Panc1 (cell line): ENCODE results near the gene ITPA. TPM values are rescaled to one million over a fixed set of nuclear protein-coding genes. Genes with fewer than 3 reads are reported as not detected.

Source experiments
- ATAC-seq: fragments of 200-7000 bp; cut with Tn5 transposase; 2 replicates; pipeline ENCODE4 v1.9.1; 2020; ENCODE audit warnings: mild to moderate bottlenecking, moderate library complexity
- BruUV-seq: library from RNA; stranded (reverse); fragments of 400-500 nt; replicated peaks from 2 replicates; lab custom pipeline; 2021; lab: Mats Ljungman, UMichigan
- CTCF ChIA-PET: fragments of 300-600 bp; sonication (Branson Sonifier 250); formaldehyde crosslinking; loops from one replicate; lab custom pipeline; 2022; ENCODE audit warnings: antibody characterized with exemption; lab: Charles Lee
- POLR2A ChIA-PET: fragments of 300-600 bp; sonication (Branson Sonifier 250); formaldehyde crosslinking; loops from one replicate; lab custom pipeline; 2022; ENCODE audit warnings: antibody characterized with exemption; lab: Charles Lee
- DNase-seq: peaks from one replicate; pipeline ENCODE4 v3.0.0-alpha.2; 2010; ENCODE audit warnings: low read depth, low spot score
- H3K27ac ChIP-seq: 2 replicates; pipeline ENCODE4 v1.5.1; 2011; ENCODE audit warnings: mild to moderate bottlenecking, low read length, inconsistent platforms
- H3K27me3 ChIP-seq: fragments of 200-500 bp; sonication (Bioruptor generic); 2 replicates; pipeline ENCODE4 v1.6.0; 2014; ENCODE audit warnings: low read length, inconsistent platforms; ENCODE audit not compliant: control insufficient read depth, insufficient read depth
- H3K36me3 ChIP-seq: fragments of 200-500 bp; sonication (Bioruptor generic); 2 replicates; pipeline ENCODE4 v1.5.1; 2014; ENCODE audit warnings: inconsistent platforms, mild to moderate bottlenecking, low read length, moderate library complexity; ENCODE audit not compliant: control insufficient read depth, insufficient read depth
- H3K4me1 ChIP-seq: 2 replicates; pipeline ENCODE4 v1.5.1; 2011; ENCODE audit warnings: inconsistent platforms, mild to moderate bottlenecking, low read length, moderate library complexity; ENCODE audit not compliant: control insufficient read depth, insufficient read depth
- H3K4me3 ChIP-seq, 2 experiments: 2 replicates each; pipeline ENCODE4 v1.5.1; 2011 to 2012; ENCODE audit warnings: low read depth in 2 of 2, low read length in 2 of 2, mild to moderate bottlenecking in 2 of 2, inconsistent platforms in 1 of 2, moderate library complexity in 1 of 2
- H3K9me3 ChIP-seq: fragments of 200-500 bp; sonication (Bioruptor generic); 2 replicates; pipeline ENCODE4 v1.5.1; 2014; ENCODE audit warnings: low read depth, mild to moderate bottlenecking, inconsistent platforms, low read length, moderate library complexity; ENCODE audit not compliant: control insufficient read depth, insufficient read depth
- POLR2AphosphoS5 ChIP-seq: IDR thresholded peaks from 2 replicates; pipeline ENCODE4 v1.6.1; 2012; ENCODE audit warnings: mild to moderate bottlenecking, low read depth, low read length, moderate library complexity
- SIN3A ChIP-seq: IDR thresholded peaks from 2 replicates; pipeline ENCODE4 v1.6.1; 2012; ENCODE audit warnings: low read depth, mild to moderate bottlenecking, low read length, moderate library complexity, borderline replicate concordance; ENCODE audit not compliant: insufficient read depth
- TCF7L2 ChIP-seq: IDR thresholded peaks from 2 replicates; pipeline ENCODE4 v1.6.1; 2011; ENCODE audit warnings: mild to moderate bottlenecking, low read depth, low read length, inconsistent platforms
- in situ Hi-C: cut with HindIII; loops from 2 replicates; pipeline ENCODE4 v1.10.0; 2016; ENCODE audit warnings: low sequenced_read_pairs, low pct_unique_long_range_greater_than_20kb
- intact Hi-C: fragments of 100-400 bp; cut with micrococcal nuclease; formaldehyde crosslinking; loops from one replicate; pipeline ENCODE4 v1.10.0; 2022; ENCODE audit not compliant: unreplicated experiment
- total RNA-seq: library from RNA; stranded (reverse); gene quantifications from one replicate; pipeline ENCODE4 v1.2.1, GENCODE V29; 2021; ENCODE audit not compliant: unreplicated experiment
- TF ChIP-seq, protein P1 (sequence below), 2 experiments: IDR thresholded peaks; 2 replicates each; pipeline ENCODE4 v1.6.1; 2011 to 2012; ENCODE audit warnings: low read depth in 2 of 2, control low read depth in 1 of 2, low read length in 1 of 2, mild to moderate bottlenecking in 1 of 2, moderate library complexity in 1 of 2; ENCODE audit not compliant: insufficient read depth in 1 of 2
- TF ChIP-seq, protein P2 (sequence below): fragments of 450-650 bp; IDR thresholded peaks from 2 replicates; pipeline ENCODE4 v1.5.1; 2017; ENCODE audit warnings: mild to moderate bottlenecking

The ITPA gene
- total RNA-seq, 1 experiment from 2014 or later: 107 TPM

DNA sequence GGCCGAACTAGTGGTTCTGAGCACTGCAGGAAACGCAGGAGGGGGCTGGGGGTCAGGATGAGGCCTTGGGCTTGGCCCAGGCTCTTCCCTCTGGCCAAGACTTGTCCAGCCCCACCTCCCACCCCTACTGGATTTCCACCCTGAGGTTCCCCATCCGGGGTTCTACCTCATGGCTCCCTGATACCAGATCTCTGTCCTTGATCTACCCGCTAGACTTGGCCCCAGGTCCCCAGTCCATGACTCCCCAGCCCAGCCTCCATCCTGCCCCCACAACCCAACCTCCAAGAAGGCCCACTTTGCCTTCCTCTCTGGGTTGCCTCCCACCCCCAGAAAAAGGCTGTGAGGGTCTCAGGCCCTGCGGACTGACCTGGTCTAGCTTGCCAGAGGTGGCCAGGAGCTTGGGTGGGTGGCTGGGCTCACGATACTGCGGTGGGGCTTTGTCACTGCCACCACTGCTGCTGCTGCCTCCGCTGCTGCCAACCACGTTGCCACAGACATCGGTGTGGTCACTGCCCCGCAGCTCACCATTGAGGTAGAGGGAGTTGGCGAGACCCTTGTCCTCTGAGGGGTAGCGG lies 42.9 kb upstream of the ITPA start:
- POLR2A ChIA-PET: no interaction called here
- CTCF ChIA-PET: interaction anchor here (0.7 kb wide), 1 partner anchor 294 kb away, joined by 3 read pairs; no protein-coding TSS in a partner anchor

DNA sequence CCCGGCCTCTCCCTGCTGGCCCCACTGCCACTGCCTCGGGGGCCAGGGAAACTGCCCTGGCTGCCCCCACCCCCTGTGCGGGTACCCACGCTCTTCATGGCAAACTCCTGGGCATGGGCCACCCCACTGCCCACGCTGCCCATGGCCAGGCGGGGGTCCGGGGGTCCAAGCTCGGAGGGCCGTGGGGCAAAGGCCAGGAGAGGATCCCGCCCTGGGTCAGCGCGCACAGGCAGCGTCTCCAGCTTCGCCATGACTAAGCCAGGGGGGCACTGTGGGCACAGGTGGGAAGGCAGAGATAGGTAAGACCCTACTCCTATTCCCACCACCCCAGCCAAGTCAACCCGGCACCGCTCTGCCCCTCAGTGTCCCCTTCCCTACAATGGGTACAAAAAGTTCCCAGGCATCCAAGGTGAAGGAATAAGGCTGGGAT lies 42.4 kb upstream of the ITPA start:
- Histone ChIP-seq H3K27me3 (no peaks in the 10 kb centered on the region), H3K9me3 (no peaks in the 10 kb centered on the region), H3K36me3 (no peaks in the 10 kb centered on the region), H3K4me3 (no peak overlapping the region), H3K4me1 (0 out of 2 replicates have a peak, but pooled peaks cover 2% of the 10 kb centered on the region), H3K27ac (no peak overlapping the region)
- CTCF ChIA-PET: interaction anchor here (0.7 kb wide), 1 partner anchor 295 kb away, joined by 3 read pairs; no protein-coding TSS in a partner anchor
- no TSS peak for BruUV-seq
- DNase-seq (no peak), ATAC-seq (no peak)
- in situ Hi-C loops: no loop called here
- TF ChIP-seq, protein P1, sequence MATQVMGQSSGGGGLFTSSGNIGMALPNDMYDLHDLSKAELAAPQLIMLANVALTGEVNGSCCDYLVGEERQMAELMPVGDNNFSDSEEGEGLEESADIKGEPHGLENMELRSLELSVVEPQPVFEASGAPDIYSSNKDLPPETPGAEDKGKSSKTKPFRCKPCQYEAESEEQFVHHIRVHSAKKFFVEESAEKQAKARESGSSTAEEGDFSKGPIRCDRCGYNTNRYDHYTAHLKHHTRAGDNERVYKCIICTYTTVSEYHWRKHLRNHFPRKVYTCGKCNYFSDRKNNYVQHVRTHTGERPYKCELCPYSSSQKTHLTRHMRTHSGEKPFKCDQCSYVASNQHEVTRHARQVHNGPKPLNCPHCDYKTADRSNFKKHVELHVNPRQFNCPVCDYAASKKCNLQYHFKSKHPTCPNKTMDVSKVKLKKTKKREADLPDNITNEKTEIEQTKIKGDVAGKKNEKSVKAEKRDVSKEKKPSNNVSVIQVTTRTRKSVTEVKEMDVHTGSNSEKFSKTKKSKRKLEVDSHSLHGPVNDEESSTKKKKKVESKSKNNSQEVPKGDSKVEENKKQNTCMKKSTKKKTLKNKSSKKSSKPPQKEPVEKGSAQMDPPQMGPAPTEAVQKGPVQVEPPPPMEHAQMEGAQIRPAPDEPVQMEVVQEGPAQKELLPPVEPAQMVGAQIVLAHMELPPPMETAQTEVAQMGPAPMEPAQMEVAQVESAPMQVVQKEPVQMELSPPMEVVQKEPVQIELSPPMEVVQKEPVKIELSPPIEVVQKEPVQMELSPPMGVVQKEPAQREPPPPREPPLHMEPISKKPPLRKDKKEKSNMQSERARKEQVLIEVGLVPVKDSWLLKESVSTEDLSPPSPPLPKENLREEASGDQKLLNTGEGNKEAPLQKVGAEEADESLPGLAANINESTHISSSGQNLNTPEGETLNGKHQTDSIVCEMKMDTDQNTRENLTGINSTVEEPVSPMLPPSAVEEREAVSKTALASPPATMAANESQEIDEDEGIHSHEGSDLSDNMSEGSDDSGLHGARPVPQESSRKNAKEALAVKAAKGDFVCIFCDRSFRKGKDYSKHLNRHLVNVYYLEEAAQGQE (IDR thresholded peaks at IDR 0.05; ENCODE audit: insufficient read depth in 1 of 2, low read depth in 2 of 2, low read length in 1 of 2): no peak
- TF ChIP-seq SIN3A: no peak
- intact Hi-C loops: no loop called here
- POLR2A ChIA-PET: no interaction called here

More for the DNA sequence above, 42.9 kb upstream of the ITPA start:
- H3K9me3 ChIP-seq: no peaks in the 10 kb centered on the region
- H3K27me3 ChIP-seq: no peaks in the 10 kb centered on the region
- 0 out of 2 replicates have a peak, but pooled peaks cover 2% of the 10 kb centered on the region for H3K4me1 ChIP-seq
- TF ChIP-seq TCF7L2 (no peak), SIN3A (no peak), POLR2AphosphoS5 (no peak)
- TF ChIP-seq, protein P2, sequence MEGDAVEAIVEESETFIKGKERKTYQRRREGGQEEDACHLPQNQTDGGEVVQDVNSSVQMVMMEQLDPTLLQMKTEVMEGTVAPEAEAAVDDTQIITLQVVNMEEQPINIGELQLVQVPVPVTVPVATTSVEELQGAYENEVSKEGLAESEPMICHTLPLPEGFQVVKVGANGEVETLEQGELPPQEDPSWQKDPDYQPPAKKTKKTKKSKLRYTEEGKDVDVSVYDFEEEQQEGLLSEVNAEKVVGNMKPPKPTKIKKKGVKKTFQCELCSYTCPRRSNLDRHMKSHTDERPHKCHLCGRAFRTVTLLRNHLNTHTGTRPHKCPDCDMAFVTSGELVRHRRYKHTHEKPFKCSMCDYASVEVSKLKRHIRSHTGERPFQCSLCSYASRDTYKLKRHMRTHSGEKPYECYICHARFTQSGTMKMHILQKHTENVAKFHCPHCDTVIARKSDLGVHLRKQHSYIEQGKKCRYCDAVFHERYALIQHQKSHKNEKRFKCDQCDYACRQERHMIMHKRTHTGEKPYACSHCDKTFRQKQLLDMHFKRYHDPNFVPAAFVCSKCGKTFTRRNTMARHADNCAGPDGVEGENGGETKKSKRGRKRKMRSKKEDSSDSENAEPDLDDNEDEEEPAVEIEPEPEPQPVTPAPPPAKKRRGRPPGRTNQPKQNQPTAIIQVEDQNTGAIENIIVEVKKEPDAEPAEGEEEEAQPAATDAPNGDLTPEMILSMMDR: no peak
- TF ChIP-seq, protein P1 (IDR thresholded peaks at IDR 0.05; ENCODE audit: insufficient read depth in 1 of 2, low read depth in 2 of 2, low read length in 1 of 2): no peak
- no peak for ATAC-seq
- in situ Hi-C loops: no loop called here
- BruUV-seq: no TSS peak
- no peak for DNase-seq
- H3K4me3 ChIP-seq: no peak overlapping the region
- no peak overlapping the region for H3K27ac ChIP-seq
- H3K36me3 ChIP-seq: no peaks in the 10 kb centered on the region
- intact Hi-C loops: no loop called here
